GM21528 (cell line): ENCODE measurements around the gene HRNR.
"Not testable (repeated sequence)": the region's sequence is repeated elsewhere in the genome, so short reads cannot be mapped to it uniquely, and the experiment has no call there.

Experiments
- ATAC-seq: cut with Tn5 transposase; IDR thresholded peaks from one replicate; pipeline ENCODE4 v1.9.1; 2021; ENCODE audit warnings: mild to moderate bottlenecking, moderate library complexity; ENCODE audit not compliant: unreplicated experiment, low FRiP score

Gene HRNR

GRCh38 chr1:152224093-152224492 is at the start of gene HRNR:
Gene HRNR (minus strand): TSS chr1:152224193. CDS start chr1:152223253, 940 bp downstream.
- no peak for ATAC-seq

DNA sequence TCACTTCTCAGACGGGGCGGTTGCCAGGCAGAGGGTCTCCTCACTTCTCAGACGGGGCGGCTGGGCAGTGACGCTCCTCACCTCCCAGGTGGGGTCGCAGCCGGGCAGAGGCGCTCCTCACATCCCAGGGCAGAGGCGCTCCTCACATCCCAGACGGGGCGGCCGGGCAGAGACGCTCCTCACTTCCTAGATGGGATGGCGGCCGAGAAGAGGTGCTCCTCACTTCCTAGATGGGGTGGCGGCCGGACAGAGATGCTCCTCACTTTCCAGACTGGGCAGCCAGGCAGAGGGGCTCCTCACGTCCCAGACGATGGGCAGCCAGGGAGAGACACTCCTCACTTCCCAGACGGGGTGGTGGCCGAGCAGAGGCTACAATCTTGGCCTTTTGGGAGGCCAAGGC is 32.4 kb upstream of the HRNR start:
- ATAC-seq: not testable (repeated sequence)

DNA sequence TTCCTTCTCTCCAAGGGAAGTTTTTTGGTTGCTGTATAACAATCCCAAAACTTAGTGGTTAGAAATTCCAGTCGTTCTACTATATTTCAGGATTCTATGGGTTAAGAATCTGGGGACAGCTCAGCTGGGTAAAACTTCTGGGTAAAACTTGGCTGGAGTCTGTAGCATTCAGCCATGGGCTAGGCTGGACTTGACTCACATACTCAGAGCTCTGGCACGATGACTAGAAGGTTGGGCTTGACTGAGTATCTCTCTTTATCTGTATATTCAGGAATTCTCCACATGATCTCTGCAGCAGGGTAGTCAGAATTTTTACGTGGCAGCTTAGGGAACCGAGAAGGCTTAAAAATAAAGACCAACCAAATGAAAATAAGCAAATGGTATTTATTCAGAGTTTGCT is 28.2 kb upstream of the HRNR start:
- ATAC-seq: no peak

- ATAC-seq: no peak
Measured at GRCh38 chr1:152251391-152251790, 27.4 kb upstream of the HRNR start.

DNA sequence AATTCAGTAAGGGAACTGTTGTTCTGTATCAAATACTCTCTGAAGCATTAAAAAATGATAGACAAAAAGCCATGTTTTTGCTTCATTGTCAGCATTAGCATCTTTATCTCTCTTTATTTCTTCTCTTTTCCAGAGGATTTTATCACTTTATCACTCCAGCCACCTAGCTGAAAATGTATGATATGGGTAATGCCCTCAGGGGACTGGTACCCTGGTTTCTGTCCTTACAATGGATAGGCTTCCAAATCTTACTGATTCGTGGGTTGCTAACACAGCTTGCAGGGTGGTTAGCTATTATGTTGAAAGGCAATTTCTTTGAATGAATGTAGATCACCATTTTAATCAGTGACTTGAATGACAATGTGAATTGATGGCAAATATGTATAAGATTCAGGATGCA is 23.3 kb upstream of the HRNR start:
- ATAC-seq: no peak

- no peak for ATAC-seq
Measured at GRCh38 chr1:152244576-152245273, 20.7 kb upstream of the HRNR start.

GRCh38 chr1:152237093-152237492 is 13.1 kb upstream of the HRNR start:
- no peak for ATAC-seq

- ATAC-seq: no peak
Measured at GRCh38 chr1:152228831-152229230, 4.8 kb upstream of the HRNR start.

DNA sequence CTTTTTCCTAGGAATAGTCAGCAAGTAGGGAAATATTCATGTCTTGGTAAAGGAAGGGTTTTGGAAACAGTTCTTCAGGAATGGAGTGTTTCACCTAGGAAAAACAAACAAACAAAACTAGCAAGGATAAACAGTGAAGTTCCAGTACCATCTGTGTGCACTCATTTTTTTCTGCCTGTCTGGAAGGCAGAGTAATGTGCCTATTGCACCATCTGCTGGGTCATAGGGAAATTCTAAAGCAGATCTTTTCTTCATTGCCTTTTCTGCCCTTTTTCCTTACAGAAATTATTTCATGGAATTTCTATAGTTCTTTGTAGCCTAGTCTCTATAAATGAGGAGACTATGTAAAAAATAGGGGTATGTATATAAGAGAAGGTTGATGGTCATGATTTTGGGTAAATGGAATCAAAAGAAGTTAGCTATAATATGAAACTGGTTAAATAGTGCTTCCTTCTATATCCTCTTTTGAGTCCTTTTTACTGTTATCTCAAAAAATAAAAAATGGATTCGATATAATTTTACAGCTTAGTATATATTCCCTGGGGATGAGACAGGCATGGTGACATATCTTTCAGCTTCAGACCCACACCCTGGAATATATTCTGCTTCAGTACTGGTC is 3.4 kb upstream of the HRNR start:
- no peak for ATAC-seq

GRCh38 chr1:152225678-152226077 is 1.7 kb upstream of the HRNR start:
- ATAC-seq: no peak

GRCh38 chr1:152220166-152221163 is 3.5 kb downstream of the HRNR start:
- ATAC-seq: no peak

DNA sequence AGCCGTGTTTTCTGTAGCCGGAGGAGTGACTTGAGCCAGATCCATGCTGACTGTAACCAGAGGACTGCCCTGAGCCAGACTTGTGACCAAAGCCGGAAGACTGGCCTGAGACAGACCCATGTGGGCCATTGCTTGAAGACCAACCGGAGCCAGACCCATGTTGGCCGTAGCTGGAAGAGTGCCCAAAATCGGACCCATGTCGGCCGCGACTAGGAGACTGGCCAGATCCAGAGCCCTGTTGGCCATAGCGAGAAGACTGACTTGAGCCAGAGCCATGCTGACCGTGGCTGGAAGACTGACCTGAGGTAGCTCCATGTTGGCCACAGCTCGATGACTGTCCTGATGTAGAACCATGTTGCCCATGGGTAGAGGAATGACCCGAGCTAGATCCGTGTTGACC is 4.6 kb downstream of the HRNR start:
- not testable (repeated sequence) for ATAC-seq

- no peak for ATAC-seq
Measured at GRCh38 chr1:152218762-152219436, 5.1 kb downstream of the HRNR start.

GRCh38 chr1:152215604-152216003 is 8.4 kb downstream of the HRNR start:
- ATAC-seq: not testable (repeated sequence)

GRCh38 chr1:152214911-152215310 is 9.1 kb downstream of the HRNR start:
- not testable (repeated sequence) for ATAC-seq

GRCh38 chr1:152198982-152199381 is 25.0 kb downstream of the HRNR start:
- no peak for ATAC-seq

DNA sequence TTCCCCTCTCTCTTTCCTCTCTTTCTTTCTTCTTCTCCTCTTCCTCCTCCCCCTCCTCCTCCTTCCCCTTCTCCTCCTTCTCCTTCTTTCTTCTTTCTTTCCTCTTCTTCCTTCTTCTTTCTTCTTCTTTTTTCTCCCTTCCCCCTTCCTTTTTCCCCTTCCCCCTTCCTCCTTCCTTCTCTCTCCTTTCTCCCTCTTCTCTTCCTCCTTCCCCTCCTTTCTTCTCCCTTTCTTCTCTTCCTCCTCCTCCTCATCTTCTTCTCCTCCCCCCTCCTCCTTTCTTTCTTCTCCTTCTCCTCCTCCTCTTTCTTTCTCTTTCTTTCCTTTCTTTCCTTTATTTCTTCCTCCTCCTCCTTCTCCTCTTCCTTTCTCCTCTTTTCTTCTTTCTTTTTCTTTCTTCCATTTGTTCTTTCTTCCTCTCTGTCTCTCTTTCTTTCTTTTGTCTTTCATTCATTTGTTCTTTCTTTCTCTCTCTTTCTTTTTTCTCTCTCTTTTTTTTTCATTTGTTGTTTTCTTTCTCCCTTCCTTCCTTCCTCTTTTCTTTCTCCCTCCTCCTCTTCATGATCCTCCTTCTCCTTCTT is 26.5 kb downstream of the HRNR start:
- ATAC-seq: no peak

DNA sequence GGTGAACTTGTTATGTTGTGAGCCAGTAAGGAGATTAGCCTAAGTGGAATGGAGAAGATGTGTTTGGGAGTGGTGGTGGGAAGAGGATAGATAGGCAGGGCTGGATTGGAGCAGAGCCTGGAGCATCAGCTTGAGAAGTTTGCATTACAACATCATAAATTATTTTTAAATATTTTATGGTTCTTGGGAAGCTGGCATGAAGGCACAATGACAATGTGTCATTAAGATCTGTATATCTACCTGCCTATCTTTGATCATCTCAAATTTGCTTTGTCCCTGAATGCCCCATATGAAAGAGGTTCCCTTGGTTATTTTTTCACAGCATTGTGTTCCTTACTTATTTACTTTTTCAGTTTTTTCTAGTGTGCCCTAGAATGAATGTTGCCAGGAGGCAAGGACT is 32.3 kb downstream of the HRNR start:
- ATAC-seq: no peak

GRCh38 chr1:152191260-152191659 is 32.7 kb downstream of the HRNR start:
- no peak for ATAC-seq

DNA sequence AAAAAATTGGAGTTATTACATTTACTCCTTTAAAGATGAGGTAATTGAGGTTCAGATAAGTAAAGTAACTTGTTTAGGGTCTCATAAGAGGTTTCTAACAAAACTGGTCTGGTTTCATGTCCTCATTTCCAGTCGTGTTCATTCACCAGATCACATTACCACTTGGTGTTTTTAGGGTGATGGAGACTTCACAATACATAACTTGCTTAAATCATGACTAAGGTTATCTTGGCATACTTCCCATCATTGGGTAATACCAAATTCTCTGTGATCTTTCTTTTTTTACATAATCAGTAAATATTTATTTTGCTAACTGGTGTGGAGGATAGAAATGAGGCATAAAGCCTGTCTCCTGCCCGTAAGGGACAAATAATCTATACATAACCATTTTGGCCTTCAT is 33.4 kb downstream of the HRNR start:
- no peak for ATAC-seq
